Measurements from ENCODE around the gene SH2D2A. TPM values are rescaled to one million over a fixed set of nuclear protein-coding genes. Genes with fewer than 3 reads are reported as not detected.

The SH2D2A gene
- total RNA-seq, 1 experiment from 2014 or later = 4.9 TPM

- TF ChIP-seq MLX (CRISPR knock-in tag; IDR thresholded peaks at IDR 0.05) (no peak), ERG (CRISPR knock-in tag; IDR thresholded peaks at IDR 0.05) (no peak), NFE2L1 (CRISPR knock-in tag; IDR thresholded peaks at IDR 0.05) (no peak), ZNF281 (CRISPR knock-in tag; IDR thresholded peaks at IDR 0.05) (no peak), ZNF423 (CRISPR knock-in tag; IDR thresholded peaks at IDR 0.05) (no peak), TEAD4 (CRISPR knock-in tag; IDR thresholded peaks at IDR 0.05) (no peak), CTCF (IDR thresholded peaks at IDR 0.05) (no peak), ZNF219 (CRISPR knock-in tag; IDR thresholded peaks at IDR 0.05; ENCODE audit: borderline replicate concordance) (no peak), MYBL2 (CRISPR knock-in tag; IDR thresholded peaks at IDR 0.05) (no peak)
These were observed 40.9 kb upstream of the SH2D2A start (continued) for GRCh38 chr1:156857532-156857931.

GRCh38 chr1:156856282-156856785 is 39.7 kb upstream of the SH2D2A start:
- H3K4me3 Mint-ChIP-seq = no peak overlapping the region
- no peaks in the 10 kb centered on the region for H3K9me3 Mint-ChIP-seq
- ChIA-PET POLR2A (no interaction called here), CTCF (interaction anchor here (1.3 to 7.8 kb wide), 3 partner anchors 18 to 130 kb away, joined by 3 to 177 read pairs (median 66); no protein-coding TSS in a partner anchor)
- peaks cover 87% of the 10 kb centered on the region for H3K27me3 Mint-ChIP-seq (ENCODE audit: low read depth)
- no peak for DNase-seq (ENCODE audit: low spot score)
- ATAC-seq = no peak
- H3K4me1 Mint-ChIP-seq = peaks cover 7% of the 10 kb centered on the region
- no peak overlapping the region for H3K27ac Mint-ChIP-seq
- H3K36me3 Mint-ChIP-seq = no peaks in the 10 kb centered on the region
- TF ChIP-seq HMGXB4 (CRISPR knock-in tag; IDR thresholded peaks at IDR 0.05) (no peak), MAX (CRISPR knock-in tag; IDR thresholded peaks at IDR 0.05) (no peak), MYBL2 (CRISPR knock-in tag; IDR thresholded peaks at IDR 0.05) (no peak), IRF2 (CRISPR knock-in tag; IDR thresholded peaks at IDR 0.05; ENCODE audit: borderline replicate concordance, low read depth) (no peak), SOX15 (CRISPR knock-in tag; IDR thresholded peaks at IDR 0.05) (no peak), E2F5 (CRISPR knock-in tag; IDR thresholded peaks at IDR 0.05) (no peak), RORB (CRISPR knock-in tag; IDR thresholded peaks at IDR 0.05) (no peak), IRF1 (CRISPR knock-in tag; IDR thresholded peaks at IDR 0.05) (no peak), GTF2I (CRISPR knock-in tag; conservative IDR thresholded peaks at IDR 0.05) (no peak), NR2C2 (CRISPR knock-in tag; IDR thresholded peaks at IDR 0.05) (no peak), ARID4B (CRISPR knock-in tag; IDR thresholded peaks at IDR 0.05; ENCODE audit: borderline replicate concordance) (no peak), ZSCAN18 (CRISPR knock-in tag; IDR thresholded peaks at IDR 0.05) (no peak), EMX1 (CRISPR knock-in tag; IDR thresholded peaks at IDR 0.05) (no peak)

All from WTC11 (cell line).